ENCODE measurements around the gene WASF2. TPM values are rescaled to one million over a fixed set of nuclear protein-coding genes. Genes with fewer than 3 reads are reported as not detected.
"Not testable (repeated sequence)": the region's sequence is repeated elsewhere in the genome, so short reads cannot be mapped to it uniquely, and the experiment has no call there.

WASF2 gene
- total and polyA plus RNA-seq, 2 of the 13 experiments (the other 11 are each of a cell fraction or from before 2014, with no cell fraction given): 10.4 to 27.7 TPM

GRCh38 chr1:27405598-27406361, 84.2 kb downstream of the WASF2 start:
- H3K4me1 ChIP-seq (ENCODE audit: insufficient read depth, low read length); CTCF ChIA-PET (ENCODE audit: low intra/inter-chr PET ratio, low total read pairs); H3K27ac ChIP-seq (ENCODE audit: extremely low read length, insufficient read depth, low read length); BruUV-seq (replicated peaks); ATAC-seq; FAIRE-seq; H3K79me2 ChIP-seq (ENCODE audit: insufficient read depth, low read length); in situ Hi-C loops (cut with HindIII; ENCODE audit: extremely low pct_ligation_motif_present, low pct_unique_long_range_greater_than_20kb); H3K9ac ChIP-seq (ENCODE audit: insufficient read depth, low read depth, low read length); H4K20me1 ChIP-seq (ENCODE audit: insufficient read depth, low read length); POLR2A ChIA-PET; intact Hi-C loops (cut with micrococcal nuclease; ENCODE audit: unreplicated experiment); H2AFZ ChIP-seq (ENCODE audit: low read length); H3K4me3 ChIP-seq (replicated peaks in 1 of 3; ENCODE audit: insufficient read depth in 1 of 3, low read depth in 2 of 3, low read length in 3 of 3); H3K9me3 ChIP-seq (ENCODE audit: low read length); H3K27me3 ChIP-seq (ENCODE audit: control insufficient read depth in 1 of 2, insufficient read depth in 2 of 2, low read length in 2 of 2); H3K4me2 ChIP-seq (ENCODE audit: low read depth, low read length); DNase-seq (ENCODE audit: low spot score): not testable (repeated sequence)
- WGBS (ENCODE audit: low lambda C conversion rate): 87% methylated on average over 16 of the region's 18 CpGs
- TF ChIP-seq ZBTB33 (CRISPR knock-in tag; IDR thresholded peaks at IDR 0.05): peak; percentile 39; the same call in 1 of the 2 replicates
- peaks cover 9 to 31% of the 10 kb centered on the region in 2 experiments; a peak in 4 of 5 replicates for H3K36me3 ChIP-seq (replicated peaks in 1 of 2; ENCODE audit: control insufficient read depth in 1 of 2, insufficient read depth in 2 of 2, low read length in 2 of 2)

- H4K20me1 ChIP-seq (ENCODE audit: insufficient read depth, low read length): no peaks in the 10 kb centered on the region
- in situ Hi-C loops (cut with HindIII; ENCODE audit: extremely low pct_ligation_motif_present, low pct_unique_long_range_greater_than_20kb) (no loop called here), intact Hi-C loops (cut with micrococcal nuclease; ENCODE audit: unreplicated experiment) (no loop called here)
- no peaks in the 10 kb centered on the region for H3K27me3 ChIP-seq (ENCODE audit: control insufficient read depth in 1 of 2, insufficient read depth in 2 of 2, low read length in 2 of 2)
- no peaks in the 10 kb centered on the region for H3K9me3 ChIP-seq (ENCODE audit: low read length)
- no peak for FAIRE-seq
- WGBS (ENCODE audit: low lambda C conversion rate): 81% methylated on average over 3 of the region's 13 CpGs
- no peak overlapping the region for H3K4me2 ChIP-seq (ENCODE audit: low read depth, low read length)
- POLR2A ChIA-PET: no interaction called here
- H3K36me3 ChIP-seq (replicated peaks in 1 of 2; ENCODE audit: control insufficient read depth in 1 of 2, insufficient read depth in 2 of 2, low read length in 2 of 2): peaks cover 8 to 24% of the 10 kb centered on the region in 2 experiments; a peak in 3 of 5 replicates
- ATAC-seq: no peak
- no peak overlapping the region for H3K4me3 ChIP-seq (replicated peaks in 1 of 3; ENCODE audit: insufficient read depth in 1 of 3, low read depth in 2 of 3, low read length in 3 of 3)
- H3K4me1 ChIP-seq (ENCODE audit: insufficient read depth, low read length): no peaks in the 10 kb centered on the region
- no TSS peak for BruUV-seq (replicated peaks)
- no peaks in the 10 kb centered on the region for H3K79me2 ChIP-seq (ENCODE audit: insufficient read depth, low read length)
- CTCF ChIA-PET (ENCODE audit: low intra/inter-chr PET ratio, low total read pairs): no interaction called here
- DNase-seq (ENCODE audit: low spot score): no peak
- H3K27ac ChIP-seq (ENCODE audit: extremely low read length, insufficient read depth, low read length): no peak overlapping the region
- H2AFZ ChIP-seq (ENCODE audit: low read length): no peak overlapping the region
- no peak overlapping the region for H3K9ac ChIP-seq (ENCODE audit: insufficient read depth, low read depth, low read length)
- TF ChIP-seq AGO2 (optimal IDR thresholded peaks at IDR 0.05; ENCODE audit: low read depth, low read length) (peak; percentile 54), PREB (CRISPR knock-in tag; IDR thresholded peaks at IDR 0.05) (no peak), SP2 (CRISPR knock-in tag; IDR thresholded peaks at IDR 0.05) (no peak), JARID2 (CRISPR knock-in tag; IDR thresholded peaks at IDR 0.05; ENCODE audit: insufficient replicate concordance) (no peak), FOXO4 (CRISPR knock-in tag; conservative IDR thresholded peaks at IDR 0.05) (0 out of 2 replicates have a peak, but pooled peaks have one; percentile 17), ZNF687 (CRISPR knock-in tag; IDR thresholded peaks at IDR 0.05) (0 out of 2 replicates have a peak, but pooled peaks have one; percentile 13)
Observed at GRCh38 chr1:27405074-27405473, 84.9 kb downstream of the WASF2 start.
